GM19468 (cell line): ENCODE results near the gene CPT1B.
"Not testable (repeated sequence)": the region's sequence is repeated elsewhere in the genome, so short reads cannot be mapped to it uniquely, and the experiment has no call there.

Experiments used
- ATAC-seq: cut with Tn5 transposase; IDR thresholded peaks from one replicate; pipeline ENCODE4 v1.9.1; 2021; ENCODE audit warnings: mild to moderate bottlenecking, moderate library complexity, moderate number of reproducible peaks; ENCODE audit not compliant: unreplicated experiment; ENCODE audit errors: extremely low read depth

CPT1B gene

GRCh38 chr22:50548921-50549790 lies 29.1 kb downstream of the CPT1B start:
- no peak for ATAC-seq

DNA sequence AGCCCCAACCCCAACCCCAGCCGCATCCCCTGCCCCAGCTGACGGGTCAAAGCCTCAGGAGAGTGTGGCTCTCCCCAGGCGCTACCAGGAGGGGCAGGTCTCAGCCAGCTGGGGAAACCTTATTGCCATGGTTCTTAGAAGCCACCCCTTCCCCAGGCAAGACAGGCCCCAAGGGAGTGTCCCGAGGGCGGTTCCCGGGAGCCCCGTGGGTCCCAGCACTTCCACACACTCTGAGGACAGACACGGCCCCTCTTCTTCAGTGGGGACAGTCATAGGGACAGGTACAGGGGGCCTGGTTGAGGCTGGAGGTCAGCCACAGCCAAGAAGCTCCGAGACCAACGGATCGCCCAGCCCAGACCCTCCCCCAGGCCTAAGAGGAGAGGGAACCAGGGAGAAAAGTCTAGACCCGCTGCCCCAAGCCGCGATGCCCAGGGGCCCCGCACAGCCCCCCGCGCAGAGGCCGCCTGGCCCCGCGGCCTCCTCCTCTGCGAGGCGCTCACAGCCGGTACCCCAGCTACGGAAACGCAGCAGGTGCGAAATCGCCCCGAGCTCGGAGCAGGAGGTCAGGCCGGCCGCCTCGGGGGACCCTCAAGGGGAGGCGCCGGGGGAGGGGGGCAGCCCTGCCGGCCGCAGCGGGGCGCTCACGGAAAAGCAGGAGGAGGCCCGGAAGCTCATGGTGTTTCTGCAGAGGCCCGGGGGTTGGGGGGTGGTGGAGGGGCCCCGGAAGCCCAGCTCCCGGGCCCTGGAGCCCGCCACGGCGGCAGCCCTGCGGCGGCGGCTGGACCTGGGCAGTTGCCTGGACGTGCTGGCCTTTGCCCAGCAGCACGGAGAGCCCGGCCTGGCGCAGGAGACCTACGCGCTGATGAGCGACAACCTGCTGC lies 29.9 kb downstream of the CPT1B start:
- no peak for ATAC-seq

DNA sequence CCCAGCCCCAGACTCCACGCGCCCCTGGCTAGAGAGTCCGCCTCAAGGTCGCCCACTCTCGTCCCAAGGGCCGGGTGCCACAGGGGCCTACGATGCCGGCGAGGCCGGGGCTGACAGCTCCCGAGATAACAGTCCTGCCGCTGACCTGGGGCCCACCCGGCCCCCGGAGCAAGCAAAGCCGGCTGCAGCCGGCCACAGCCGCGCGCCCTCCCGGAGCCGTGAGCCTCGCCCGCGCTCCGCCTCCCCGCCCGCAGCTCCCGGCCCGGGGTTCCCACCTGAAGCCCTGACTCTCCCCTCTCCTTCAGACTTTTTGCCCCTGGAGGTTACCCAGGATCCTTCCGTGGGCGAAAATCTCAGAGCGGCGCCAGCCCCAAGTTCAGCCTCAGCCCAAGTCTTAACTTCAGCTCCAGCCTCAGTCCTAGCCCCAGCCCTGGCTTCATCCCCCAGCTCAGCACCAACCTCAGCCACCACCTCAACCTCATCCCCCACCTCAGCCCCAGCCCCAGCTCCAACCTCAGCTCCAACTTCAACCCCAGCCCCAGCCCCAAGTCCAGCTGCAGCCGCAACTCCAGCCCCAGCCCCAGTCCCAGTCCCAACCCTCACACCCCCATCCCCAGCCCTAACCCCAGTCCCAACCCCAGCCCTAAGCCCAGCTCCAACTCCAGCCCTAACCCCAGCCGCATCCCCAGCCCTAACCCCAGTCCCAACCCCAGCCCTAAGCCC lies 30.8 kb downstream of the CPT1B start:
- no peak for ATAC-seq

- no peak for ATAC-seq
Measured at GRCh38 chr22:50546326-50547262, 31.6 kb downstream of the CPT1B start.

DNA sequence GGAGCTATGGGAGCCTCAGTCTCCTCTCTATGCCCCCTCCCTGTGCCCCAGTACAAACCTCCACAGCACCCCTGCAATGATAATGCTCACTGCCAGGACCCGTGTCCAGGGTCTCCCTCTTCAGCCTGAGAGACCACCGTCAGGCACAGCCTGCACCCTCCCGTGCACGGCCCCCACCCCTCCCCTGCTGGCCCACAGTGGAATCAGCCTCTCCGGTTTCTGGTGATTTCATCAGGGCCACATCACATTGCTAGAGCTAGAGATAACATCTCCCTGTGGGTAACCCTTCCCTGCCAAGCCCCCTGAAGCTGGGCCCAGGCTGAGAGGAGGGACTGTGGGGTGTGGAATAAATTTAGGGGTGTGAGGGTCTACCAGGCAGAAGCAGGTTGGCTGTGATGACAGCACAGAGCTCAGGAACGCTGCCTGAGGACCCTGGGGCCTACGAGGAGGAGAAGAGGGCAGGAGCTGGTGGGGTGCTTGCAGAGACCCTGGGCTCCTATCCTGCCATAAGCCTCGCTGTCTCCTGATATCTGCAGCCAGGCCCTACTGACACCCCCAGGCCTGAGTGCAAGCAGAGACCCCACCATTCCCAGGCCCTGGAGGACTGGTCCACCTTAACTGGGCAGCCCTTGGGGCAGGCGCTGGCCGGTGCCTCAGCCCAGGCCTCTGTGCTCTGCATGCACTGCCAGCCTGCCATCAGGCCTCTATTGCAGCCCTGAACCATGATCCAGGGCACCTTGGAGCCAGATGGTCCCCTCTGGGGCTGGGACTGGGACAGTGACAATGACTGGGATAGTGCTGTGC lies 32.5 kb downstream of the CPT1B start, which contains the start of gene KLHDC7B:
Gene KLHDC7B (plus strand): TSS at position 378 of the 804 bp plus-strand sequence. CDS start 345 bp downstream, at position 723.
- ATAC-seq, result no peak

DNA sequence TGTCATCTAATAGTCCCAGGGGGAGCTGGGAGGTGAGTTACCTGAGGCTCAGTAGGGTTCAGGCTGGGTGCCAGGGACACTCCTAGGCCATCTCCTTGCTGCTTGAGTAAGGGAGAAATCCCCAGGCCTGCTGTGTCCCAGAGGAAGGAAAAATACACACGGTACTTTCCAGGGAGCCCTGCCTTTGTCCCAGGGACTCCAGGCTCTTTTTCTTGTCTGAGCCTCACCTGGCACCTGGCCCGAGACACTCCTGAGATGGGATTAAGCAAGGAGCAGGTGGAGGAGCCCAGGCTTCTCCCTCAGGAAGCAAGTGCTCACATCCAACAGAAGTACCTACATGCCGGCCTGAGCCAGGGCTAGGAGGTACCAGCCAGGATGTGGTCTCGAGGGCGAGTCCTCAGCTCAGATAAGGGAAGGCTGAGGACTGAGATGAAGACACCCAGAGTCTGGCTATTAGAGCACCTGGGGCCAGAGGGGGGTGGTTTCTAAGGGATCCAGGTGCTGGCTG lies 33.4 kb downstream of the CPT1B start:
- no peak for ATAC-seq

DNA sequence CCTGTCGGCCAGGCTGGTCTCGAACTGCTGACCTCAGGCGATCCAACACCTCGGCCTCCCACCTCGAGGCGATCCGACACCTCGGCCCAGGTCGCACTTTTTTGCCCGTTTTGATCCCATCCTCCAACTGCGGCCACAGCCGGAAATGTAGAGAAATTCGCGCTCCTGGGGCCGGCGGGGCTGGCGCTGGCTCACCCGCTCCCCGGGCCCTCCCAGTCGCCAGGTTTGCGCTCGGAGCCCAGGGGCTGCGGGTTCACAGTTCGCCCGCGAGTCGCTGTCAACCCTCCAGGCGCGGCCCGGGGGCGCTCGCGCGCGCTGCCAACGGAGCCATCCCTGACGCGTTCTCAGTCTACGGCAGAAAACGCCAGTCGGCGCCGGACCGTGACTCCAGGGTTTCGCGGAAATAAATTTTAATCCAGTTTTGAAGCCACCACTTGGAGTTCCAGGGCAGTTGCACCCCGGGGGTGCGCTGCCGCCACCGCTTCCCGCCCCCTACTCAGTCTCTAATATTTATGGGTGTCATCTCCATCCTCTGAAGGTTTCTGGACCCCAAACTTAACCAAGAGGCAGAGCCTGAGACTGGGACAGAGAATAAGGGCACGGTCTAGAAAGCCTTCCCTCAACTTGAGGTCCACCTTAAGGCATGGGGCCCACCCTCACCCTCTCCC lies 34.0 kb downstream of the CPT1B start:
- no peak for ATAC-seq

GRCh38 chr22:50542416-50542927 lies 35.8 kb downstream of the CPT1B start:
- ATAC-seq, result no peak

DNA sequence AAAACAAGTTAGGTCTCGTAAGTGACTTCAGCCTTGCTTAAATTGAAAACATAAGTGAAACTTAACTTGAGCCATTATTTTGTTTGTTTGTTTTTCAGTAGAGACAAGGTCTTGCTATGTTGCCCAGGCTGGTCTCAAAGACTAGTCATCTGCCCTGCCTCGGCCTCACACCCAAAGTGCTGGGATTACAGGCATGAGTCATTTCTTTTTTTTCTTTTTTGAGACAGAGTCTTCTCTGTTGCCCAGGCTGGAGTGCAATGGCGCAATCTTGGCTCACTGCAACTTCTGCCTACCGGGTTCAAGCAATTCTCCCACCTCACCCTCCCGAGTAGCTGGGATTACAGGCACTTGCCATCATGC lies 36.6 kb downstream of the CPT1B start:
- ATAC-seq, result not testable (repeated sequence)

GRCh38 chr22:50540381-50540780 lies 37.8 kb downstream of the CPT1B start:
- no peak for ATAC-seq

- ATAC-seq, result no peak
Measured at GRCh38 chr22:50537765-50538164, 40.5 kb downstream of the CPT1B start.

- ATAC-seq, result no peak
Measured at GRCh38 chr22:50536226-50536625, 42.0 kb downstream of the CPT1B start.

- no peak for ATAC-seq
Measured at GRCh38 chr22:50535113-50535512, 43.1 kb downstream of the CPT1B start.

DNA sequence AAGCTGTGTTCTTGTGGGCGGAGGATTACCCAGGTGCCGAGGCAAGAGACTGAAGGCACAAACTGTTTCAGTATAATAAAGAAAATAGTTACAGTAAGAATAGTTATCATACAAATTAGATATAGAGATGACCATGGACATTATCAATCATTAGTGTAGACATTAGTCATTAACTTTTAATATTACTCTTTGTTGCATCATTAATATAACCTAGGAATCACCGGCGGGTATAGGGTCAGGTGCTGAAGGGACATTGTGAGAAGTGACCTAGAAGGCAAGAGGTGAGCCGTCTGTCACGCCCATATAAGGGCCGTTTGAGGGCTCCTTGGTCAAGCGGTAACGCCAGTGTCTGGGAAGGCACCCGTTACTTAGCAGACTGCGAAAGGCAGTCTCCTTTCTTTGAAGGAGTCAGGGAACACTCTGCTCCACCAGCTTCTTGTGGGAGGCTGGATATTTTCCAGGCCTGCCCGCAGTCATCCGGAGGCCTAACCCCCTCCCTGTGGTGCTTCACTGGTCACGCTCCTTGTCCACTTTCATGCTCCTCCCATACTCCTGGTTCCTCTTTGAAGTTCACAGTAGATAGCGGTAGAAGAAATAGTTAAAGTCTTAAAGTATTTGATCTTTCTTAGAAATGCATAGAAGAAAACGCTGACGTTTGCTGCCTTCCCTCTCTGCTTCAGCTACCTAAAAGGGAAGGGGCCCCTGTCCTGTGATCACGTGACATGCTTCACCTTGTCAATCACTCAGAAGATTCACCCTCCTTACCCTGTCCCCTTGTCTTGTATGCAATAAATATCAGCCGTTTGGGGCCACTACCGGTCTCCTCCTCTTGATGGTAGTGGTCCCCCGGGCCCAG lies 44.1 kb downstream of the CPT1B start:
- ATAC-seq, result not testable (repeated sequence)

GRCh38 chr22:50532824-50533796 lies 45.1 kb downstream of the CPT1B start:
- ATAC-seq, result no peak
